PC-9 (cell line): Measurements from ENCODE around the gene SYT1. TPM values are rescaled to one million over a fixed set of nuclear protein-coding genes. Genes with fewer than 3 reads are reported as not detected.

ENCODE experiments used
- BruUV-seq: library from RNA; stranded (reverse); fragments of 400-500 nt; replicated peaks from 2 replicates; lab custom pipeline; 2021; lab: Mats Ljungman, UMichigan
- CTCF ChIA-PET: fragments of 300-600 bp; sonication (Branson Sonifier 250); formaldehyde crosslinking; loops from one replicate; lab custom pipeline; 2022; ENCODE audit warnings: antibody characterized with exemption; lab: Charles Lee
- POLR2A ChIA-PET: fragments of 300-600 bp; sonication (Branson Sonifier 250); formaldehyde crosslinking; loops from one replicate; lab custom pipeline; 2022; ENCODE audit warnings: antibody characterized with exemption; ENCODE audit not compliant: unreplicated experiment; lab: Charles Lee
- DNase-seq, 2 experiments: peaks; one replicate each; pipeline versions ENCODE4 v3.0.0 to v3.0.0-alpha.2; 2015 to 2022; ENCODE audit warnings: mixed read lengths in 1 of 2
- H2AFZ ChIP-seq: fragments of 200-600 bp; sonication (generic); 2 replicates; pipeline ENCODE4 v1.8.1; 2017; ENCODE audit warnings: antibody characterized with exemption
- H3F3A ChIP-seq: fragments of 200-600 bp; sonication (generic); 2 replicates; pipeline ENCODE4 v1.8.1; 2017; ENCODE audit warnings: antibody characterized with exemption, mild to moderate bottlenecking, low read depth; ENCODE audit not compliant: insufficient read depth
- H3K27ac ChIP-seq: fragments of 200-600 bp; sonication (generic); 2 replicates; pipeline ENCODE4 v1.6.1; 2016; ENCODE audit warnings: mixed run types
- H3K27me3 ChIP-seq: fragments of 200-600 bp; sonication (generic); 2 replicates; pipeline ENCODE4 v1.6.1; 2016; ENCODE audit warnings: low read depth, mixed run types; ENCODE audit not compliant: insufficient read depth
- H3K36me3 ChIP-seq: fragments of 200-600 bp; sonication (generic); 2 replicates; pipeline ENCODE4 v1.6.1; 2016; ENCODE audit warnings: low read depth, mixed run types
- H3K4me1 ChIP-seq: fragments of 200-600 bp; sonication (generic); replicated peaks from 2 replicates; pipeline ENCODE4 v1.6.1; 2016; ENCODE audit warnings: mixed run types; ENCODE audit not compliant: insufficient read depth
- H3K4me2 ChIP-seq: fragments of 200-600 bp; sonication (generic); 2 replicates; pipeline ENCODE4 v1.6.1; 2017; ENCODE audit warnings: mixed run types
- H3K4me3 ChIP-seq: fragments of 200-600 bp; sonication (generic); 2 replicates; pipeline ENCODE4 v1.6.1; 2016; ENCODE audit warnings: mixed run types
- H3K79me2 ChIP-seq: fragments of 200-600 bp; sonication (generic); 2 replicates; pipeline ENCODE4 v1.6.1; 2017; ENCODE audit warnings: low read depth, mixed run types
- H3K9me2 ChIP-seq: fragments of 200-600 bp; sonication (generic); 2 replicates; pipeline ENCODE4 v1.8.1; 2017; ENCODE audit warnings: mild to moderate bottlenecking; ENCODE audit not compliant: insufficient read depth
- H3K9me3 ChIP-seq: fragments of 200-600 bp; sonication (generic); 2 replicates; pipeline ENCODE4 v1.8.1; 2016; ENCODE audit warnings: low read depth; ENCODE audit not compliant: insufficient read depth
- H4K20me1 ChIP-seq: fragments of 200-600 bp; sonication (generic); 2 replicates; pipeline ENCODE4 v1.8.1; 2017; ENCODE audit not compliant: insufficient read depth
- CTCF ChIP-seq: fragments of 200-600 bp; sonication (generic); conservative IDR thresholded peaks from 2 replicates; pipeline ENCODE4 v1.6.1; 2017; ENCODE audit warnings: mixed run types, antibody characterized with exemption, mild to moderate bottlenecking, moderate library complexity
- EZH2 ChIP-seq: fragments of 200-600 bp; sonication (generic); IDR thresholded peaks from 2 replicates; pipeline ENCODE4 v1.8.0; 2017; ENCODE audit warnings: antibody characterized with exemption, low read depth
- intact Hi-C: fragments of 100-400 bp; cut with micrococcal nuclease; formaldehyde crosslinking; loops from one replicate; pipeline ENCODE4 v1.10.0; 2022; ENCODE audit not compliant: unreplicated experiment
- total RNA-seq: library from RNA; stranded (reverse); gene quantifications from 2 replicates; pipeline ENCODE4 v1.2.3, GENCODE V29; 2021

Gene SYT1
- total RNA-seq, 1 experiment from 2014 or later: 1.2 TPM

GRCh38 chr12:79299447-79300198, 435.0 kb downstream of the SYT1 start:
- H3K27ac ChIP-seq: no peak overlapping the region
- no peak for TF ChIP-seq CTCF
- TF ChIP-seq EZH2: no peak
- H3K36me3 ChIP-seq: no peaks in the 10 kb centered on the region
- ChIA-PET POLR2A (no interaction called here), CTCF (no interaction called here)
- no peaks in the 10 kb centered on the region for H4K20me1 ChIP-seq
- H3K9me2 ChIP-seq: no peaks in the 10 kb centered on the region
- no peaks in the 10 kb centered on the region for H3K27me3 ChIP-seq
- intact Hi-C loops: no loop called here
- H3K9me3 ChIP-seq: no peaks in the 10 kb centered on the region
- BruUV-seq: no TSS peak
- no peaks in the 10 kb centered on the region for H3K79me2 ChIP-seq
- no peaks in the 10 kb centered on the region for H3F3A ChIP-seq
- H3K4me2 ChIP-seq: no peak overlapping the region
- 0 out of 2 replicates have a peak, but pooled peaks cover 2% of the 10 kb centered on the region for H3K4me1 ChIP-seq
- no peak overlapping the region for H3K4me3 ChIP-seq
- no peak for DNase-seq
- H2AFZ ChIP-seq: no peak overlapping the region

- no peaks in the 10 kb centered on the region for H4K20me1 ChIP-seq
- TF ChIP-seq CTCF (no peak), EZH2 (no peak)
- H3K9me2 ChIP-seq: no peaks in the 10 kb centered on the region
- POLR2A ChIA-PET: no interaction called here
- H3K79me2 ChIP-seq: no peaks in the 10 kb centered on the region
- DNase-seq: peak; percentile 2 to 62
- no peak overlapping the region for H3K4me3 ChIP-seq
- BruUV-seq: no TSS peak
- intact Hi-C loops: no loop called here
- no peaks in the 10 kb centered on the region for H3K4me1 ChIP-seq
- H3K4me2 ChIP-seq: no peak overlapping the region
- H2AFZ ChIP-seq: no peak overlapping the region
- no peak overlapping the region for H3K27ac ChIP-seq
- CTCF ChIA-PET: no interaction called here
- no peaks in the 10 kb centered on the region for H3K36me3 ChIP-seq
- H3F3A ChIP-seq: no peaks in the 10 kb centered on the region
- no peaks in the 10 kb centered on the region for H3K27me3 ChIP-seq
- H3K9me3 ChIP-seq: no peaks in the 10 kb centered on the region
Measured at GRCh38 chr12:79300199-79300568, 435.6 kb downstream of the SYT1 start.

GRCh38 chr12:79301181-79301580, 436.6 kb downstream of the SYT1 start:
- no TSS peak for BruUV-seq
- ChIA-PET CTCF (no interaction called here), POLR2A (no interaction called here)
- no peaks in the 10 kb centered on the region for H3K27me3 ChIP-seq
- no peaks in the 10 kb centered on the region for H3K4me1 ChIP-seq
- intact Hi-C loops: no loop called here
- TF ChIP-seq EZH2 (no peak), CTCF (no peak)
- no peak overlapping the region for H3K4me2 ChIP-seq
- H4K20me1 ChIP-seq: no peaks in the 10 kb centered on the region
- H3K9me2 ChIP-seq: no peaks in the 10 kb centered on the region
- no peaks in the 10 kb centered on the region for H3K79me2 ChIP-seq
- no peak for DNase-seq
- no peaks in the 10 kb centered on the region for H3K9me3 ChIP-seq
- no peak overlapping the region for H3K4me3 ChIP-seq
- 0 out of 2 replicates have a peak overlapping the region, but pooled peaks have one; percentile 20 for H2AFZ ChIP-seq
- H3K36me3 ChIP-seq: no peaks in the 10 kb centered on the region
- no peaks in the 10 kb centered on the region for H3F3A ChIP-seq
- no peak overlapping the region for H3K27ac ChIP-seq
